HG02588 (cell line): ENCODE results near the gene CKMT1A.
A peak's percentile ranks its signal among the peaks of the same experiment; 100 is the strongest.
"Not testable (repeated sequence)": the region's sequence is repeated elsewhere in the genome, so short reads cannot be mapped to it uniquely, and the experiment has no call there.

Experiments
- ATAC-seq: cut with Tn5 transposase; IDR thresholded peaks from one replicate; pipeline ENCODE4 v1.9.1; 2021; ENCODE audit warnings: mild to moderate bottlenecking, moderate library complexity; ENCODE audit not compliant: unreplicated experiment

CKMT1A gene

DNA sequence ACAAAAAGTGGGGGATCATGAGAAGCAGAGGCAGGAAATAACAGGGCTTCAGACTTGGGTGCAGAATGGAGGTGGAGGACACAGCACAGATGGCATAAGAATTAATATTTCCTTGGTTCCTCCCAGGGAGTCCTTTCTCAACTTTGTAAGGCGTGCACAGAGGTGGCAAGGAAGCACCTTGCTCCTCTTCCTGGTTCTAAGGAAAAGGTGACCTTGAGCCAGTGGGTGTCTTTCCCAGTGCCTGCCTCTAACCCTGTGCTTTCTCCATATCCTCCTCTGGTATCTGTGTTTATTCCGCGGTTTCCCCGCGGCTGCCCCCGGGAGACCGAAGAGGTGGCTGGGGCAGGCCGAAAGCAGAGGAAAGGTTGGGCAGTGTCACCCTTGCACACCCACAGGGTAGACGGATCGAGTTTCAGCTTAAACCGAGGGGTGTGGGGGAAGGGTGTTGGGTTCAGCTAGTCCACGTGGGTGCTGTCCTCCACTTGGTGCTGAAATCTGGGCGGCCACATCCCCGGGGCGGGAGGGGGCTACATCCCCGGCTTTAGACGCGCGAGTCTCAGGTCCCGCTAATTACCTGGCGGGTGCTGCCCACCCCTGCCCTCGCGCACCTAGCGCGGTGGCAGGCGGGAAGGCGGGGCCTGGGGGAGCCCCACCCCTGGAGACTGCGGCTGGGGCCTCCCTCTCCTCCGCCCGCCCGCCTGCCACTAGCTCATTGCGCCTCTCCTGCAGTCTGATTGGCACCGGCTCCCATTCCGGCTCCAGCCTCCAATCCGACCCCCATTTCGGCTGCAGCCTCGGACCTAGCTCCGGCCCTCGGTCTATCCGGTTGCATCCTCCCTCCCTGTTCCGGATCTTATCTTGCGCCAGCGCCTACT lies at the start of gene CKMT1A:
Gene CKMT1A (plus strand): TSS at position 712 of the 875 bp plus-strand sequence. CDS start 192 bp downstream, outside the sequence.
- ATAC-seq = not testable (repeated sequence)

DNA sequence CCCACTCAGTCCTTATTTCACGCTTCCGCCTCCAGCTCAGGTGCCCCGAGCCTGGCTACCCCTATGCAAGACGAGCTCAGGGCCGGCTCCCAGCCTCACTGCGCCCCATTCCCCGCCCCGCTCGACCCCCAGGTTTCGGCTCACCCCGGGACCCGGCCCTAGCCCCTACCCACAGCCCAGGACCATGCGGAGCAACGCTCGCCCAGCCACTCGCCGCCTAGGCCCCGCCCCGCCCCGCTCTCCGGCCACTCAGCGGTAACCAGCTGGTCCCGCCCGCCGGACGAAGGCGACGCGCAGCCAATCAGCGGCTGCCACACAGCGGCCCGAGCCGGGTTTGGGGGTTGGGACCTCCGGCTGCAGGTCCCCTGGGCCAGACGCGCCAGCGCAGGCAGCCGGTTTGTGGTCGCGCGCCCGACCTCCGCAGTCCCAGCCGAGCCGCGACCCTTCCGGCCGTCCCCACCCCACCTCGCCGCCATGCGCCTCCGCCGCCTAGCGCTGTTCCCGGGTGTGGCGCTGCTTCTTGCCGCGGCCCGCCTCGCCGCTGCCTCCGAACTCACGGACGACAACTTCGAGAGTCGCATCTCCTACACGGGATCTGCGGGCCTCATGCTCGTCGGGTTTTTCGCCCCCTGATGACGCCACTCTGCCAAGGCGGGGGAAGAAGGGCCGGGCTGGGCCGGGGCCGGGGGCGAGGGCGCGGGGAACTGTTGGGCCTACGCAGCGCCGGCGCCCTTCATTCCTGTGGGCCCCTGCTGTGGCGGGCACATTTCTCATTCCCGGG lies 44.8 kb upstream of the CKMT1A start, which contains the start of gene CATSPER2:
Gene CATSPER2 (minus strand): TSS at position 196 of the 781 bp plus-strand sequence. CDS start 783 bp downstream, outside the sequence.
- ATAC-seq = no peak

DNA sequence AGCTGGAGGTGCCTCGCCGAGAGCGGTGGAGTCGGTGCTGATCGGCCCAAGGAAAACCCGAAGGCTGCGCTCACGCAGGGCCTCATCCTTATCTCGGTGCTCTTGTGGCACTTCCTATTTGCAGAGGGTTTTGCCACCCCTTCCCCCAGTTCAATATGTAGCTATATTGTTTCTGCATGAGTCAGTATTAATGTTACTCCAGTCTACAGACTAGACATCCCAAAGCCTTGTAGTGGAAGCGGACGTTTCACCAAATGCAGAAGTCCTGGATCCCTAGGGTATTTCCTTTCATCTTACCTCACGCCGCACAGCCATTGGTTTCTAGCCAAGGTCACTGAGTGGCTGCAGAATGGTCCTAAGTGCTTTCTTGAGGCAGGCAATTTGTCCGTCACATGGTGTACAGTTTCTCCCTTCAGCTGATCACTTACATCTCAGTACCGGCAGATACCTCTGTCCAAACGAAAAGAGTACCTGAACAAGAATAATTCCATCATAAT lies 44.2 kb upstream of the CKMT1A start:
- not testable (repeated sequence) for ATAC-seq

DNA sequence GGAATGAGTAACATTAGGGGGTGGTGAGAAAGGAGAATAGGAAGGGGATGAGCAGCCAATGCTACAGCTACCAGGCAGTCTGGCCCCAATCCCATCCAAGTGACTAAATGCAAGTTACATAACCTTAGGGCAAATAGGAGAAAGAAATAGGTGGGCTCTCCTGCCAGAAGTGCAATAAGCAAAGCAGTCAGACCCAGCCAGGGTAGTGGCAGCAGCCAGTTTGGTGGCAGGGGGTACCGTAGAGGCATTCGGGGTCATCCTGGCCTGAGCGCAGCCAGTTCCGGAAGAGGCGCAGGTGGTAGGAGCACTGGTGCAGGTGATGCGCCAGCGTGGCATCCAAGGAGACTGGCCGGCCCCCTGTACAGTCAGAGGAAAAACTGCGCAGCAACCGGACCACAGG lies 33.9 kb upstream of the CKMT1A start:
- ATAC-seq = not testable (repeated sequence)

GRCh38 chr15:43662293-43662692 lies 31.4 kb upstream of the CKMT1A start:
- not testable (repeated sequence) for ATAC-seq

GRCh38 chr15:43663333-43663732 lies 30.3 kb upstream of the CKMT1A start:
- not testable (repeated sequence) for ATAC-seq

- not testable (repeated sequence) for ATAC-seq
These were observed 27.5 kb upstream of the CKMT1A start for GRCh38 chr15:43666177-43666576.

- ATAC-seq = not testable (repeated sequence)
These were observed 19.5 kb upstream of the CKMT1A start for GRCh38 chr15:43674175-43674574.

DNA sequence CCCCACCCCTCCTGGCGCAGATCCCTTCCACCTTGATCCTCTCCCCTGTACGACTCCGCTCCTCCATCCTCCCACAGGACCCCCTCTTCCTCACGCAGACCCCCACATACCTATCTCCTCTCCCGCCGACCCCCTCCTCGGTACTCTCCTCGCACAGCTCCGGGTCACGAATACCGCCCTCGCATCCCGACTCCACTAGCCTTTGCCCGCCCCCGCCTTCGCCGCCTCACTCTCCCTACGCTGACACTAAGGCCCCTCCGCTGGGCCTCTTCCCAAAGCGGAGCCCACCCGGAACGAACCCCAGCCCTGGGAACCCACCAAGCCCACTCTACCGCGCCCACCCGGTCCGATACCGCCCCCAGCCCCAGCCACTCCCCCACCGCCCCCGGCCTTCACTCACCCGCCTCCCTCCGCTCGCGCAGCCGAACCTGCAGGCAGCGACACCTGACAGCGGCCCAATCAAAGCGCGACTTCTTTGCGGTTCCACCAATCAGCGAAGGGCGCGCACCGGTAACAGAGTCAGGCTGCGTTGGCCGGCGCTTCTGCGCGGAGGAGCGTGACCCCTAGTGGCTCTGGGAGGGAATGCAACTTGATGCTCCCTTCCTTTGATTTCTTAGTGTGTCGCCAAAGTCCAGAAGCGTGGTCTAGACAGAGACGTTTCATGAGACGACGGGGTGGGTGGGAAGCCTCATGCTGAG lies 3.9 kb upstream of the CKMT1A start:
- ATAC-seq = peak; percentile 97

GRCh38 chr15:43692679-43693078 lies 980 bp upstream of the CKMT1A start:
- not testable (repeated sequence) for ATAC-seq

DNA sequence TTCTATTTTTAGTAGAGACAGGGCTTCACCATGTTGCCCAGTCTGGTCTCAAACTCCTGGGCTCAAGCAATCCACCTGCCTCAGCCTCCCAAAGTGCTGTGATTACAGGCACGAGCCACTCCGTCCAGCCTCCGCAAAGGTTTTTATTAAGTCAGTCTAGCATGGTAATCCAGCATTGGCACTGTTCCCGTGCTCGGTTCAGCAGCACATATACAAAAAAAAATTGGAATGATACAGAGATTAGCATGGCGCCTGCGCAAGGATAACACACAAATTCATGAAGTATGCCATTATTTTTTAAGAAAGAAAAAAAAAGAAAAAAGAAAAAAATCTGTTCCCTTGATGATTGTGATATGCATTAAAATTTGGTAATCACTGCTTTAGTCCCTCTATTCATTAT lies 8.5 kb downstream of the CKMT1A start:
- ATAC-seq = no peak

- ATAC-seq = no peak
These were observed 9.2 kb downstream of the CKMT1A start for GRCh38 chr15:43702701-43703424.

- not testable (repeated sequence) for ATAC-seq
These were observed 16.9 kb downstream of the CKMT1A start for GRCh38 chr15:43710431-43711131.

GRCh38 chr15:43723151-43723550 lies 29.5 kb downstream of the CKMT1A start:
- ATAC-seq = no peak

- not testable (repeated sequence) for ATAC-seq
These were observed 32.6 kb downstream of the CKMT1A start for GRCh38 chr15:43726306-43726705.

DNA sequence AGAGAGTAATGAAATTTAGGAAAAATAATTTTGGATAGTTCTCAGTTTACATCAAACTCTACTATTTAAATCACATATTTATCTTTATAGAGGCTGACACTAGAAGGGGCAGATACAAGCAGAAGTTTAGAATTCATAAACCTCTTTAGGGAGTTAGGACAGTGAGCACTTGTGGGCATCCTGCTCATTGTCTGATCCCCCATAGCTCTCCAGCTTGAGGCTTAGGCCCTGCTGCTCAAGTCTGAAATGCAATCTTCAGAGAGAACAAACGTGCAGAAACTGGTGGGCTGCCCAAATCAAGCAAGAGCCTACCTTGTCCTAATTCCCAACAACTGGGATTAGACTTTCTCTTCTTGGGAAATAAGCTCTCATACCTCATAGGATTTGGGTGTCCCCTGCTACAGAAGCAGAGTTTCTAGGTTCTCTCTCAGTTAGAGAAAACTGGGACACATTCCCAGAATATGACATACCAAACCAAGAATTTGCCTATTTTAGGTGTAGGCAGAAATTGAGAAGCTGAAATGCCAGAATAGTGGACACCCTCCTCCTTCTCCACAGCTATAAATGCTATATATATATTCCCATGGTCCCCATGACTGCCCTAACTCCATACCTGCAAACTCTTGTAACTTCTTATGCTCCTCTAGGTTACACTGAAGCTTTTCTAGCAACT lies 34.5 kb downstream of the CKMT1A start:
- ATAC-seq = not testable (repeated sequence)

DNA sequence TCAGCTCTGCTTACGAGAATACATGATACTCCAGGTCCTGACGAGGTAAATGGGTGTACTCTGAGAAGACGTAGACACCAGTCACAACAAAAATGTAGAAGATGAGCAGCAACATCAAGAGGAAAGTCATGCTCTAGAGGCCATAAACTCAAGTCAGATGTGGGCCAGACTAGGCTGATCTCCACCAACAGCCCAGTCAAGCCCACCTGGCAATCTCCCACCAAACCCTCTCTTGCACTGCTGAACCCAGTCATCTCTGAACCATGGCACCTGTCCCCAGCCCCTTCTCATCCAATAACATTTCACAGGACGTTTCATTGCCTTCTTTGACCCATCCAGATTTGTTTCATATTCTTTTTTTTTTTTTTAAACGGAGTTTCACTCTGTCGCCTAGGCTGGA lies 41.8 kb downstream of the CKMT1A start:
- no peak for ATAC-seq

DNA sequence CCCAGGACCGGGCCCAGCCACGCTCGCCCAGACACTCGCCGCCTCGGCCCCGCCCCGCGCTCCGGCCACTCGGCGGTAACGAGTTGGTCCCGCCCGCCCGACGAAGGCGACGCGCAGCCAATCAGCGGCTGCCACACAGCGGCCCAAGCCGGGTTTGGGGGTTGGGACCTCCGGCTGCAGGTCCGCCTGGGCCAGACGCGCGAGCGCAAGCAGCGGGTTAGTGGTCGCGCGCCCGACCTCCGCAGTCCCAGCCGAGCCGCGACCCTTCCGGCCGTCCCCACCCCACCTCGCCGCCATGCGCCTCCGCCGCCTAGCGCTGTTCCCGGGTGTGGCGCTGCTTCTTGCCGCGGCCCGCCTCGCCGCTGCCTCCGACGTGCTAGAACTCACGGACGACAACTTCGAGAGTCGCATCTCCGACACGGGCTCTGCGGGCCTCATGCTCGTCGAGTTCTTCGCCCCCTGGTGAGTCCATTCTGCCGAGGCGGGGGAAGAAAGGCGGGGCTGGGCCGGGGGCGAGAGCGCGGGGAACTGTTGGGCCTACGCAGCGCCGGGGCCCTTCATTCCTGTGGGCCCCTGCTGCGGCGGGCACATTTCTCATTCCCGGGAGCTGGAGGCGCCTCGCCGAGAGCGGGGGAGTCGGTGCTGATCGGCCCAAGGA lies 52.7 kb downstream of the CKMT1A start, which contains the start of gene PDIA3:
Gene PDIA3 (plus strand): TSS at position 194 of the 658 bp plus-strand sequence. CDS start 102 bp downstream, at position 296.
- peak; percentile 81 for ATAC-seq
